ENCODE results near the gene SLC43A2. TPM values are rescaled to one million over a fixed set of nuclear protein-coding genes. Genes with fewer than 3 reads are reported as not detected.

The SLC43A2 gene
- total RNA-seq, 1 experiment from 2014 or later = 12.6 TPM

GRCh38 chr17:1582374-1582773, 46.3 kb downstream of the SLC43A2 start:
- no peak overlapping the region for H3K4me3 ChIP-seq (replicated peaks in 1 of 2; ENCODE audit: low read depth in 1 of 2, low read length in 2 of 2)
- POLR2A ChIA-PET = no interaction called here
- no peaks in the 10 kb centered on the region for H4K20me1 ChIP-seq (ENCODE audit: insufficient read depth)
- peaks cover 23% of the 10 kb centered on the region in 2 experiments for H3K4me1 ChIP-seq (ENCODE audit: control insufficient read depth in 1 of 2, insufficient read depth in 2 of 2, low read length in 2 of 2)
- no peaks in the 10 kb centered on the region for H3K79me2 ChIP-seq (ENCODE audit: insufficient read depth, low read length)
- H2AFZ ChIP-seq (ENCODE audit: low read depth, low read length, poor library complexity, severe bottlenecking) = no peak overlapping the region
- TF ChIP-seq ZNF274 (IDR thresholded peaks at IDR 0.05; ENCODE audit: low read depth, low read length) = no peak
- TF ChIP-seq FOSL1 (IDR thresholded peaks at IDR 0.05; ENCODE audit: low read depth) = no peak
- TF ChIP-seq CEBPB (IDR thresholded peaks at IDR 0.05; ENCODE audit: low read depth) = no peak
- TF ChIP-seq, protein P1, sequence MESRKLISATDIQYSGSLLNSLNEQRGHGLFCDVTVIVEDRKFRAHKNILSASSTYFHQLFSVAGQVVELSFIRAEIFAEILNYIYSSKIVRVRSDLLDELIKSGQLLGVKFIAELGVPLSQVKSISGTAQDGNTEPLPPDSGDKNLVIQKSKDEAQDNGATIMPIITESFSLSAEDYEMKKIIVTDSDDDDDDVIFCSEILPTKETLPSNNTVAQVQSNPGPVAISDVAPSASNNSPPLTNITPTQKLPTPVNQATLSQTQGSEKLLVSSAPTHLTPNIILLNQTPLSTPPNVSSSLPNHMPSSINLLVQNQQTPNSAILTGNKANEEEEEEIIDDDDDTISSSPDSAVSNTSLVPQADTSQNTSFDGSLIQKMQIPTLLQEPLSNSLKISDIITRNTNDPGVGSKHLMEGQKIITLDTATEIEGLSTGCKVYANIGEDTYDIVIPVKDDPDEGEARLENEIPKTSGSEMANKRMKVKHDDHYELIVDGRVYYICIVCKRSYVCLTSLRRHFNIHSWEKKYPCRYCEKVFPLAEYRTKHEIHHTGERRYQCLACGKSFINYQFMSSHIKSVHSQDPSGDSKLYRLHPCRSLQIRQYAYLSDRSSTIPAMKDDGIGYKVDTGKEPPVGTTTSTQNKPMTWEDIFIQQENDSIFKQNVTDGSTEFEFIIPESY (IDR thresholded peaks at IDR 0.05; ENCODE audit: extremely low read depth, insufficient replicate concordance, low read length) = no peak
- TF ChIP-seq, protein P2, sequence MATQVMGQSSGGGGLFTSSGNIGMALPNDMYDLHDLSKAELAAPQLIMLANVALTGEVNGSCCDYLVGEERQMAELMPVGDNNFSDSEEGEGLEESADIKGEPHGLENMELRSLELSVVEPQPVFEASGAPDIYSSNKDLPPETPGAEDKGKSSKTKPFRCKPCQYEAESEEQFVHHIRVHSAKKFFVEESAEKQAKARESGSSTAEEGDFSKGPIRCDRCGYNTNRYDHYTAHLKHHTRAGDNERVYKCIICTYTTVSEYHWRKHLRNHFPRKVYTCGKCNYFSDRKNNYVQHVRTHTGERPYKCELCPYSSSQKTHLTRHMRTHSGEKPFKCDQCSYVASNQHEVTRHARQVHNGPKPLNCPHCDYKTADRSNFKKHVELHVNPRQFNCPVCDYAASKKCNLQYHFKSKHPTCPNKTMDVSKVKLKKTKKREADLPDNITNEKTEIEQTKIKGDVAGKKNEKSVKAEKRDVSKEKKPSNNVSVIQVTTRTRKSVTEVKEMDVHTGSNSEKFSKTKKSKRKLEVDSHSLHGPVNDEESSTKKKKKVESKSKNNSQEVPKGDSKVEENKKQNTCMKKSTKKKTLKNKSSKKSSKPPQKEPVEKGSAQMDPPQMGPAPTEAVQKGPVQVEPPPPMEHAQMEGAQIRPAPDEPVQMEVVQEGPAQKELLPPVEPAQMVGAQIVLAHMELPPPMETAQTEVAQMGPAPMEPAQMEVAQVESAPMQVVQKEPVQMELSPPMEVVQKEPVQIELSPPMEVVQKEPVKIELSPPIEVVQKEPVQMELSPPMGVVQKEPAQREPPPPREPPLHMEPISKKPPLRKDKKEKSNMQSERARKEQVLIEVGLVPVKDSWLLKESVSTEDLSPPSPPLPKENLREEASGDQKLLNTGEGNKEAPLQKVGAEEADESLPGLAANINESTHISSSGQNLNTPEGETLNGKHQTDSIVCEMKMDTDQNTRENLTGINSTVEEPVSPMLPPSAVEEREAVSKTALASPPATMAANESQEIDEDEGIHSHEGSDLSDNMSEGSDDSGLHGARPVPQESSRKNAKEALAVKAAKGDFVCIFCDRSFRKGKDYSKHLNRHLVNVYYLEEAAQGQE (IDR thresholded peaks at IDR 0.05; ENCODE audit: low read depth) = no peak
- no peak for TF ChIP-seq CBX3 (IDR thresholded peaks at IDR 0.05; ENCODE audit: low read depth)
- TF ChIP-seq SP1 (IDR thresholded peaks at IDR 0.05; ENCODE audit: low read depth) = no peak
- TF ChIP-seq, protein P3, sequence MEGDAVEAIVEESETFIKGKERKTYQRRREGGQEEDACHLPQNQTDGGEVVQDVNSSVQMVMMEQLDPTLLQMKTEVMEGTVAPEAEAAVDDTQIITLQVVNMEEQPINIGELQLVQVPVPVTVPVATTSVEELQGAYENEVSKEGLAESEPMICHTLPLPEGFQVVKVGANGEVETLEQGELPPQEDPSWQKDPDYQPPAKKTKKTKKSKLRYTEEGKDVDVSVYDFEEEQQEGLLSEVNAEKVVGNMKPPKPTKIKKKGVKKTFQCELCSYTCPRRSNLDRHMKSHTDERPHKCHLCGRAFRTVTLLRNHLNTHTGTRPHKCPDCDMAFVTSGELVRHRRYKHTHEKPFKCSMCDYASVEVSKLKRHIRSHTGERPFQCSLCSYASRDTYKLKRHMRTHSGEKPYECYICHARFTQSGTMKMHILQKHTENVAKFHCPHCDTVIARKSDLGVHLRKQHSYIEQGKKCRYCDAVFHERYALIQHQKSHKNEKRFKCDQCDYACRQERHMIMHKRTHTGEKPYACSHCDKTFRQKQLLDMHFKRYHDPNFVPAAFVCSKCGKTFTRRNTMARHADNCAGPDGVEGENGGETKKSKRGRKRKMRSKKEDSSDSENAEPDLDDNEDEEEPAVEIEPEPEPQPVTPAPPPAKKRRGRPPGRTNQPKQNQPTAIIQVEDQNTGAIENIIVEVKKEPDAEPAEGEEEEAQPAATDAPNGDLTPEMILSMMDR (IDR thresholded peaks at IDR 0.05 in 2 of 3, conservative IDR thresholded peaks at IDR 0.05 in 1 of 3; ENCODE audit: borderline replicate concordance in 1 of 3, insufficient read depth in 1 of 3, low read depth in 2 of 3, low read length in 2 of 3) = no peak
- TF ChIP-seq SIN3A (IDR thresholded peaks at IDR 0.05; ENCODE audit: low read depth) = no peak
- no peak for TF ChIP-seq YY1 (IDR thresholded peaks at IDR 0.05; ENCODE audit: extremely low read depth, insufficient replicate concordance, low read depth, low read length)
- no peak for TF ChIP-seq SRF (IDR thresholded peaks at IDR 0.05; ENCODE audit: low read depth)
- TF ChIP-seq, protein P4, sequence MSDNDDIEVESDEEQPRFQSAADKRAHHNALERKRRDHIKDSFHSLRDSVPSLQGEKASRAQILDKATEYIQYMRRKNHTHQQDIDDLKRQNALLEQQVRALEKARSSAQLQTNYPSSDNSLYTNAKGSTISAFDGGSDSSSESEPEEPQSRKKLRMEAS (IDR thresholded peaks at IDR 0.05) = no peak
- TF ChIP-seq RAD21 (IDR thresholded peaks at IDR 0.05; ENCODE audit: low read depth) = no peak
- TF ChIP-seq ZFX (IDR thresholded peaks at IDR 0.05) = no peak
- TF ChIP-seq EGR1 (IDR thresholded peaks at IDR 0.05; ENCODE audit: low read depth) = no peak
- no peak for TF ChIP-seq POLR2A (IDR thresholded peaks at IDR 0.05; ENCODE audit: borderline replicate concordance, extremely low read depth, insufficient read depth, insufficient read length)
- no peak for TF ChIP-seq ATF3 (IDR thresholded peaks at IDR 0.05)
- TF ChIP-seq TCF7L2 (IDR thresholded peaks at IDR 0.05; ENCODE audit: borderline replicate concordance, extremely low read depth, insufficient read depth, insufficient read length) = no peak
- H3K27ac ChIP-seq (ENCODE audit: low read depth, low read length) = no peak overlapping the region
- DNase-seq (ENCODE audit: low read depth, low spot score) = no peak
- no peaks in the 10 kb centered on the region for H3K9me3 ChIP-seq (ENCODE audit: control insufficient read depth in 1 of 2, insufficient read depth in 1 of 2, low read depth in 1 of 2, low read length in 2 of 2)
- no peak for ATAC-seq
- no peak overlapping the region for H3K9ac ChIP-seq (ENCODE audit: low read length)
- CTCF ChIA-PET = interaction anchor here (1.3 kb wide), 1 partner anchor 48 kb away, joined by 3 read pairs; no protein-coding TSS in a partner anchor
- H3K27me3 ChIP-seq (ENCODE audit: insufficient read depth, low read length) = no peaks in the 10 kb centered on the region
- intact Hi-C loops (cut with micrococcal nuclease) = no loop called here
- H3K9me2 ChIP-seq (ENCODE audit: insufficient read depth) = no peaks in the 10 kb centered on the region
- RAD21 ChIA-PET (ENCODE audit: low non-redundant PET in 1 of 2, low total read pairs in 2 of 2, uncharacterized antibody in 2 of 2, unreplicated experiment in 2 of 2) = no interaction called here
- BruUV-seq (replicated peaks) = no TSS peak
- no peak overlapping the region for H3K4me2 ChIP-seq (ENCODE audit: low read length)
- H3K36me3 ChIP-seq (ENCODE audit: control insufficient read depth in 1 of 2, insufficient read depth in 2 of 2, low read length in 2 of 2) = no peaks in the 10 kb centered on the region
